DOHH2 (cell line): ENCODE results near the gene METTL17.
"Not testable (repeated sequence)": the region's sequence is repeated elsewhere in the genome, so short reads cannot be mapped to it uniquely, and the experiment has no call there.

ENCODE experiments used
- H3F3A ChIP-seq: fragments of 200-600 bp; sonication (generic), shearing (Covaris generic); 2 replicates; pipeline ENCODE4 v1.6.0; 2016; ENCODE audit warnings: antibody characterized with exemption, mild to moderate bottlenecking; ENCODE audit not compliant: control insufficient read depth, insufficient read depth
- H3K27ac ChIP-seq: fragments of 200-600 bp; sonication (generic); 2 replicates; pipeline ENCODE4 v1.5.1; 2014; ENCODE audit warnings: low read depth, mild to moderate bottlenecking, low read length, moderate library complexity
- H3K27me3 ChIP-seq: fragments of 200-600 bp; sonication (generic); 2 replicates; pipeline ENCODE4 v1.6.1; 2014; ENCODE audit warnings: mild to moderate bottlenecking, low read length, mixed read lengths; ENCODE audit not compliant: control insufficient read depth
- H3K36me3 ChIP-seq: fragments of 200-600 bp; sonication (generic); 2 replicates; pipeline ENCODE4 v1.6.1; 2014; ENCODE audit warnings: mild to moderate bottlenecking, low read length, moderate library complexity, mixed read lengths; ENCODE audit not compliant: control insufficient read depth
- H3K4me1 ChIP-seq: fragments of 200-600 bp; sonication (generic); 2 replicates; pipeline ENCODE4 v1.6.1; 2014; ENCODE audit warnings: mild to moderate bottlenecking, low read length, mixed read lengths; ENCODE audit not compliant: control insufficient read depth
- H3K4me2 ChIP-seq: fragments of 200-600 bp; sonication (generic); 2 replicates; pipeline ENCODE4 v1.6.0; 2014; ENCODE audit warnings: mild to moderate bottlenecking, low read length, moderate library complexity
- H3K4me3 ChIP-seq: fragments of 200-600 bp; sonication (generic); 2 replicates; pipeline ENCODE4 v1.5.1; 2014; ENCODE audit warnings: mild to moderate bottlenecking, low read length, mixed read lengths
- H3K79me2 ChIP-seq: fragments of 200-600 bp; sonication (generic); 2 replicates; pipeline ENCODE4 v1.6.1; 2014; ENCODE audit warnings: mild to moderate bottlenecking, low read length, mixed read lengths; ENCODE audit not compliant: control insufficient read depth
- H3K9me2 ChIP-seq: fragments of 200-600 bp; sonication (generic); replicated peaks from 2 replicates; pipeline ENCODE4 v1.6.1; 2014; ENCODE audit warnings: mild to moderate bottlenecking, low read length, mixed read lengths; ENCODE audit not compliant: control insufficient read depth
- H3K9me3 ChIP-seq: fragments of 200-600 bp; sonication (generic); 2 replicates; pipeline ENCODE4 v1.6.1; 2014; ENCODE audit warnings: antibody characterized with exemption, low read length, mixed read lengths; ENCODE audit not compliant: control insufficient read depth, insufficient read depth
- H4K20me1 ChIP-seq: fragments of 200-600 bp; sonication (generic); 2 replicates; pipeline ENCODE4 v1.6.0; 2014; ENCODE audit warnings: low read depth, mild to moderate bottlenecking, antibody characterized with exemption, low read length, moderate library complexity; ENCODE audit not compliant: control insufficient read depth, insufficient read depth
- CTCF ChIP-seq: fragments of 200-600 bp; sonication (generic); IDR thresholded peaks from one replicate; pipeline ENCODE4 v1.5.1; 2014; ENCODE audit warnings: antibody characterized with exemption, mild to moderate bottlenecking, low read depth, low read length; ENCODE audit not compliant: poor library complexity, severe bottlenecking
- EZH2phosphoT487 ChIP-seq: fragments of 200-600 bp; sonication (generic); IDR thresholded peaks from 2 replicates; pipeline ENCODE4 v1.6.1; 2017; ENCODE audit warnings: borderline replicate concordance, mild to moderate bottlenecking, antibody characterized with exemption, low read length, moderate library complexity, mixed read lengths

Gene METTL17

DNA sequence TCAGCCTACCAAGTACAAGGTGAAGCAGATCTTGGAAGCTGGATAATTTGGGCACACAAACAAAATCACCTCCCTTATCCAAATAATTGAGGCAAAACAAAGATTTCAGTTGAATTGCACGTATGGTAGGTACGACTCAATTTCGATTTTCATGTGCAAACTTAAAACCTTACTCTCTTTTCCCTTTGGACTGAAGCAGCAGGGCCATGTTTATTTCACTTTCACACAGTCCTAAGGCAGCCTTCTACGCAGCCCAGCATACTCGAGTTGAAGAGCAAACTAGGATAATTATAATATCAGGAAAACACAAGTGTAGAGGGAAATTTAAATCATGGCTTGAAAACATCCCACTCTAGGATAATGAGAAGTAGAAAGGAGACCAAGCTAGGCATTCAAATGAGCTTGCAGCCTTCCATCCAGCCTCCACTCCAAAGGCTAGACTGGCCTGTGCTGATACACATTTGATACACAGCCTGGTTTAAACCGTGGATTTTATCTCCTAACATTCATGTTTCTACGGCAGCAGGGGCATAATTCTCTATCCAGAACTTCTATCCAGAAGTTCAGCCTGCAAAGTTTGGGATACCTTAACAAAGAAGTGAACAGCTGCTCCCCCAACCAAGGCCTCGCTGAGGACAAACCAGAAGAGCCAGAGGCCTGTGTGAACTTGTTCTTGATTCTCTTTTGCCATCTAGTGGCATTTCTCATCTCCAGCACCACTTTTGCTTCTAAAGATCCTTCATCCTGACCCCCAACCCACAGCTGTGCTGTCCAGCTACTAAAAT, 50.0 kb downstream of the METTL17 start:
- Histone ChIP-seq H3K9me3 (no peaks in the 10 kb centered on the region), H3K36me3 (no peaks in the 10 kb centered on the region), H3K27ac (no peak overlapping the region), H3K9me2 (no peaks in the 10 kb centered on the region), H3F3A (no peaks in the 10 kb centered on the region), H3K27me3 (peaks cover 35% of the 10 kb centered on the region), H3K4me3 (no peak overlapping the region), H3K4me1 (no peaks in the 10 kb centered on the region), H3K79me2 (no peaks in the 10 kb centered on the region), H4K20me1 (no peaks in the 10 kb centered on the region), H3K4me2 (no peak overlapping the region)
- TF ChIP-seq EZH2phosphoT487 (no peak), CTCF (peak; percentile 54)

- H3K36me3 ChIP-seq = no peaks in the 10 kb centered on the region
- TF ChIP-seq EZH2phosphoT487 = no peak
- TF ChIP-seq CTCF = peak; percentile 8
- H3K27ac ChIP-seq = no peak overlapping the region
- H3K27me3 ChIP-seq = peaks cover 39% of the 10 kb centered on the region
- H3K9me2 ChIP-seq = no peaks in the 10 kb centered on the region
- H3K4me2 ChIP-seq = no peak overlapping the region
- no peak overlapping the region for H3K4me3 ChIP-seq
- no peaks in the 10 kb centered on the region for H3K9me3 ChIP-seq
- H3K4me1 ChIP-seq = no peaks in the 10 kb centered on the region
- H4K20me1 ChIP-seq = no peaks in the 10 kb centered on the region
- no peaks in the 10 kb centered on the region for H3F3A ChIP-seq
- H3K79me2 ChIP-seq = no peaks in the 10 kb centered on the region
Measured at GRCh38 chr14:21040370-21040925, 50.7 kb downstream of the METTL17 start.

GRCh38 chr14:21040941-21041340, 51.2 kb downstream of the METTL17 start:
- H3K9me2 ChIP-seq, H3K4me3 ChIP-seq, H3F3A ChIP-seq, H3K79me2 ChIP-seq, H3K9me3 ChIP-seq, H4K20me1 ChIP-seq, H3K36me3 ChIP-seq, H3K4me2 ChIP-seq, H3K27ac ChIP-seq, H3K4me1 ChIP-seq: not testable (repeated sequence)
- peaks cover 40% of the 10 kb centered on the region for H3K27me3 ChIP-seq

- H3K27me3 ChIP-seq = peaks cover 48% of the 10 kb centered on the region
- H4K20me1 ChIP-seq = no peaks in the 10 kb centered on the region
- no peak within 1 kb of the TSS for H3K4me3 ChIP-seq
- no peak within 1 kb of the TSS for H3K4me2 ChIP-seq
- no peaks in the 10 kb centered on the region for H3K36me3 ChIP-seq
- H3K9me2 ChIP-seq = no peaks in the 10 kb centered on the region
- H3K4me1 ChIP-seq = no peaks in the 10 kb centered on the region
- H3K79me2 ChIP-seq = no peaks in the 10 kb centered on the region
- no peaks in the 10 kb centered on the region for H3K9me3 ChIP-seq
- H3K27ac ChIP-seq = no peak within 1 kb of the TSS
- H3F3A ChIP-seq = no peaks in the 10 kb centered on the region
- no peak for TF ChIP-seq EZH2phosphoT487
- no peak for TF ChIP-seq CTCF
Measured at GRCh38 chr14:21041676-21042433, 52.1 kb downstream of the METTL17 start, which contains the start of gene RNASE7. RNASE7 (plus strand) TSS chr14:21042362; CDS start chr14:21042993, 631 bp downstream.
